Measurements from ENCODE around the gene STAU1. TPM values are rescaled to one million over a fixed set of nuclear protein-coding genes. Genes with fewer than 3 reads are reported as not detected.
"Not testable (repeated sequence)": the region's sequence is repeated elsewhere in the genome, so short reads cannot be mapped to it uniquely, and the experiment has no call there.

STAU1 gene
- polyA plus RNA-seq, 10 donors, result 51.0 to 63.6 (median 56.0) TPM

GRCh38 chr20:49123982-49124381 is 64.2 kb downstream of the STAU1 start:
- no peak for DNase-seq

GRCh38 chr20:49122920-49123319 is 65.2 kb downstream of the STAU1 start:
- DNase-seq, result no peak

- no peak for DNase-seq
These were observed 68.1 kb downstream of the STAU1 start for GRCh38 chr20:49119988-49120387.

- no peak for DNase-seq
These were observed 69.8 kb downstream of the STAU1 start for GRCh38 chr20:49118307-49118706.

GRCh38 chr20:49115564-49115963 is 72.6 kb downstream of the STAU1 start:
- DNase-seq, result no peak

- DNase-seq, result no peak
These were observed 75.4 kb downstream of the STAU1 start for GRCh38 chr20:49112596-49113274.

- no peak for DNase-seq
These were observed 77.1 kb downstream of the STAU1 start for GRCh38 chr20:49110767-49111694.

GRCh38 chr20:49106328-49106727 is 81.8 kb downstream of the STAU1 start:
- no peak for DNase-seq

GRCh38 chr20:49104979-49105547 is 83.1 kb downstream of the STAU1 start:
- DNase-seq, result not testable (repeated sequence)

- DNase-seq, result no peak
These were observed 83.8 kb downstream of the STAU1 start for GRCh38 chr20:49104365-49104648.

GRCh38 chr20:49103647-49104364 is 84.3 kb downstream of the STAU1 start:
- DNase-seq, result no peak

GRCh38 chr20:49103019-49103418 is 85.1 kb downstream of the STAU1 start:
- no peak for DNase-seq

GRCh38 chr20:49100972-49101371 is 87.2 kb downstream of the STAU1 start:
- DNase-seq, result no peak

- not testable (repeated sequence) for DNase-seq
These were observed 87.8 kb downstream of the STAU1 start for GRCh38 chr20:49100292-49100691.

- DNase-seq, result no peak
These were observed 89.1 kb downstream of the STAU1 start for GRCh38 chr20:49099011-49099410.

GRCh38 chr20:49098136-49098535 is 90.0 kb downstream of the STAU1 start:
- DNase-seq, result no peak

GRCh38 chr20:49097159-49097558 is 91.0 kb downstream of the STAU1 start:
- DNase-seq, result no peak

GRCh38 chr20:49096203-49096730 is 91.9 kb downstream of the STAU1 start:
- DNase-seq, result no peak

GRCh38 chr20:49091762-49092161 is 96.4 kb downstream of the STAU1 start:
- no peak for DNase-seq

- no peak for DNase-seq
These were observed 97.0 kb downstream of the STAU1 start for GRCh38 chr20:49091104-49091503.

- not testable (repeated sequence) for DNase-seq
These were observed 105.8 kb downstream of the STAU1 start for GRCh38 chr20:49082295-49082694.

- DNase-seq, result no peak
These were observed 109.8 kb downstream of the STAU1 start for GRCh38 chr20:49078310-49078709.
